GM03348 (cell line): ENCODE data around the gene FZD7.

Experiments used
- DNase-seq: peaks from one replicate; pipeline ENCODE4 v3.0.0; 2012; ENCODE audit warnings: low spot score

Gene FZD7

GRCh38 chr2:202033317-202034248 is at the start of gene FZD7:
FZD7 (plus strand) TSS chr2:202033855; CDS start chr2:202034648, 793 bp downstream.
- peak; percentile 98 for DNase-seq

- no peak for DNase-seq
These were observed 49.3 kb upstream of the FZD7 start for GRCh38 chr2:201984333-201984732.

GRCh38 chr2:201984800-201985525 is 48.7 kb upstream of the FZD7 start:
- DNase-seq = no peak

- DNase-seq = no peak
These were observed 47.8 kb upstream of the FZD7 start for GRCh38 chr2:201985728-201986462.

- DNase-seq = no peak
These were observed 47.3 kb upstream of the FZD7 start for GRCh38 chr2:201986463-201986735.

- DNase-seq = no peak
These were observed 46.2 kb upstream of the FZD7 start for GRCh38 chr2:201987426-201987825.

- no peak for DNase-seq
These were observed 43.6 kb upstream of the FZD7 start for GRCh38 chr2:201990069-201990468.

- no peak for DNase-seq
These were observed 40.7 kb upstream of the FZD7 start for GRCh38 chr2:201992960-201993359.

- no peak for DNase-seq
These were observed 38.5 kb upstream of the FZD7 start for GRCh38 chr2:201994973-201995638.

GRCh38 chr2:201996006-201996405 is 37.6 kb upstream of the FZD7 start:
- DNase-seq = no peak

GRCh38 chr2:201996679-201997314 is 36.9 kb upstream of the FZD7 start:
- no peak for DNase-seq

GRCh38 chr2:201999279-201999678 is 34.4 kb upstream of the FZD7 start:
- no peak for DNase-seq

GRCh38 chr2:202001826-202002225 is 31.8 kb upstream of the FZD7 start:
- no peak for DNase-seq

GRCh38 chr2:202002381-202002780 is 31.3 kb upstream of the FZD7 start:
- DNase-seq = no peak

- no peak for DNase-seq
These were observed 28.3 kb upstream of the FZD7 start for GRCh38 chr2:202005272-202005887.

GRCh38 chr2:202006301-202006700 is 27.4 kb upstream of the FZD7 start:
- peak; percentile 28 for DNase-seq

GRCh38 chr2:202007015-202007982 is 26.4 kb upstream of the FZD7 start:
- no peak for DNase-seq

GRCh38 chr2:202007983-202008354 is 25.7 kb upstream of the FZD7 start:
- DNase-seq = no peak

GRCh38 chr2:202009019-202009481 is 24.6 kb upstream of the FZD7 start:
- DNase-seq = no peak

- DNase-seq = no peak
These were observed 24.1 kb upstream of the FZD7 start for GRCh38 chr2:202009581-202009980.
